ENCODE data around the gene KCNV2.

Gene KCNV2

DNA sequence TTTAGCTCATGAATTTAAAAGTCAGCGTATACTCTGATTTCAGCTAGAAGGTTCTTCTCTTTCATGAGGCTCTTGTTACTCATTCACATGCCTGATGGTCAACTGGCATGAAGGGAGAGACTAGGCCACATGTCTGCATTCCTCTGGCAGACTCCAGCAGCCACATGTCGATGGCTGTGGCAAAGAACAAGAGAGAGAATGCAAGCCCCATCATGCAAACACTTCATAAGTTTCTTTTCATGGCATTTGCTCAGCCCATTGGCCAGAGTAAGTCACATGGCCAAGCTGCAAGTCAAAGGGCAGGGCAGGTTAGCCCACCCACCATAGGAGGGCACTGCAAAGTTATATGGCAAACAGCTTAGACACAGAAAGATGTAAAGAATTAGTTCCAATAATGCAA lies 5.4 kb downstream of the KCNV2 start:
- DNase-seq, result no peak

DNA sequence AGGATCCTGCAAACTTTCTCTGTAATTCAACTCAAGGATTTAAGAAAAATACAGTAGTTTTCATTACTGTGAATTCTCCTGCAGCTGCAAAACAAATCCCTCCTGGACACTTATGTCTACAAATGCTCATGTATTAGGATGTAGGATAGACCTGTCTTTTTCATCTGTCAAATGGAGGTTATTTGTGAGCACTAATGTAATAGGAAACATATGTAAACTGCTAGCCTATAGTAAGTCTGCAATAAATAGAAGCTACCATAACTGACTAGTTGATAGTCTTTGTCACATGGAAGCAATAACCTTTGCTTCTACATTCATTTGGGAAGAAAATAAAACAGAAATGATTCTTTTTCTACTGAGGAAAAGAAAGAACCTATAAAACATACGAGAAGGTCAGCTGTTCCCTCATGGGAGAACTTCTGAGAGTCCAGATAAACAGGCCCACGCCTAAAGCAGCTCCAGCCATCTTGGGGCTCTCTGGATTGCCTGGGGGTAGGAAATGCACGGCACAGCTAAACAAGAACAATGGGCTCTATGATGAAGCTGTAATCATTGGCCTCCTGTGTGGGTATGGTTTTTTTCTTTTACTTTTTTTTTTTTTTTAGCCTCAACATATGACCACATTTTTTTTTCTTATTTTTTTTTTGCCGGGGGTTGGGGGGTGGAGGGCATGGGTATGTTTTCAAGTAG lies 6.2 kb downstream of the KCNV2 start:
- DNase-seq, result no peak

DNA sequence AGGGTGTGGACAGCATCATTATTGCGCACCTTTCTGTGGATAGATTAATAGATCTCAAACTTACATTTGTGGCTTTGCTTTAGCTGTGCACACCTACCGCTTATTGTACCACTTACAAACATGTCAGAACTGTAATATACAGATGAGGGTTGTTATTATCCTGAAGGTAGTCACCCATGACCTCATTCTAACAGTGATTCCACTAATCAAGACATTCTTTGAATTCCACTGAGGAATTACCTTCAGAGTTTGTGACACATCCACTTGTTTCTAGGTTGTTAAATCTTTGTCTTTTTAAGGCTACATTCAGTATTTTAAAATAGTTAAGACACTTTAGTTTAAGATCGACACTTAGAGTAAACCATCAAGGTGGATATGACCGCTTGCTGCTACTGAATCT lies 7.8 kb downstream of the KCNV2 start:
- no peak for DNase-seq

DNA sequence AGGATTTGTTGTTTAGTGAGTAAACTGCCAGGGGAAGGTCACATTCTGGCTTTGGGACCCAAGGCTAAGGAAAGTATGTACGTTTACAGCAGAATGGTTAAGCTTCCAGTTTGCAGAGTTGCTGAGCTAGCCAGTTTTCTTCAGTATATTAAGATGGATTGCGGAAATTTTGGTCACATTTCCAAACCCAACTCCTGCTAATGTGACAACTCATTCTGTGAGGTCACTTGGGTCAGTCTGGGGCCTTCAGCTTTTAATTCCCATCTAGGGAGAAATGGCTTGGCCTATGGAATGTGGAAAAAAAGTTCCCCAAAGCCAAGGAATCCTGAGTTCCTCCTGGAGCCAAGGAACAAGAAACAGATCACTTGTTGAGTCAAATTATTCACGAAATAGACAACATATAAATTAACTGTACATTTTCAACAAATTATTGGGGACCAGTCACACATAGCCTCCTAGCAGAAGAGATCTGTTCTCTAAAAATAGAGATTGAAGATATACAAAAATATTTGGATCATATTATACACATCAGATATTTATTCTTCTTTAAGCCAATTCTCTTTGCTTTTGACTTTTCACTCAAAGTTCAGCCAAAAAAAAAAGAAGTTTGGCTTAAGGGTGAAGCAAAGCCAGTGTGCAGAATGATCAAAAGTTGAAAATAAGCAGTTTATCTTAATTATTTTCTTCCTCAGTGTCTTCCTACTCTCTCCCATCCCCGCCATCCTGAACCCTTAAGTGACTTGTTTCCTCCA lies 8.8 kb downstream of the KCNV2 start:
- DNase-seq, result no peak

DNA sequence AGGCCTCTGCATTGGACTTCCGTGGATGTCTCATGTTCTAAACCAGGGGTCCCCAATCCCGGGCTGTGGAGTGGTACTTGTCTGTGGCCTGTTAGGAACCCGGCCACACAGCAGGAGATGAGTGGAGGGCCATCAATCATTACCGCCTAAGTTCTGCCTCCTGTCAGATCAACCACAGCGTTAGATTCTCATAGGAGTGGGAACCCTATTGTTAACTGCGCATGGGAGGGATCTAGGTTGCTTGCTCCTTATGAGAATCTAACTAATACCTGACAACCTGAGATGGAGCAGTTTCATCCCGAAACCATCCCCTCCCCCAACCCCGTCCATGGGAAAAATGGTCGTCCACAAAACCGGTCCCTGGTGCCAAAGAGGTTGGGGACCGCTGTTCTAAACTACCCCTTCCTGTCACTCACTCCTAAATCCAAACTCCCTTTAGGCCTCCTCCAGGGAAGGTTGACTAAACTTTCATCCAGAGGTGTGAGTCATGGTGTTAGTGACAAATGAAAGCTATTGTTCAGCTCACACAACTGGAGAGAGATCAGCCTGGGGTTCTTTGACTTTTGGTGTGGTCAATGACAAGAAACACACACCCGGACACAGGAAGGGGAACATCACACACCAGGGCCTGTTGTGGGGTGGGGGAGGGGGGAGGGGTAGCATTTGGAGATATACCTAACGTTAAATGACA lies 9.5 kb downstream of the KCNV2 start:
- no peak for DNase-seq

DNA sequence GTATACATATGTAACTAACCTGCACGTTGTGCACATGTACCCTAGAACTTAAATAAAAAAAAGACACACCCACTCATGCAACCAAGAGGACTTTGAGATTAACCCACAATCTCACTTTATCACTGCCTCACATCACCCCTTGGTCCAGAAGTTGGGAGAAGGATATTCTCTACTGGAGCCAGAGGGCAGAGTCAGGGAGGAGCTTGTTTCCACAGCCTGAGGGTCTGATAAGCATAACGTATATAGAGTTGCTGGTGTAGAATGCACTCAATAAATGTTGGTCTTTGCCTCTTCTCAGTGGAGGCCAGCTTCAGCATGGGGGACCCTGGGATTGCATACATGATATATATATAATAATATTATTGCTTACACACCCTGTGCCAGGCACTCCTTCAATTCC lies 10.1 kb downstream of the KCNV2 start:
- no peak for DNase-seq

DNA sequence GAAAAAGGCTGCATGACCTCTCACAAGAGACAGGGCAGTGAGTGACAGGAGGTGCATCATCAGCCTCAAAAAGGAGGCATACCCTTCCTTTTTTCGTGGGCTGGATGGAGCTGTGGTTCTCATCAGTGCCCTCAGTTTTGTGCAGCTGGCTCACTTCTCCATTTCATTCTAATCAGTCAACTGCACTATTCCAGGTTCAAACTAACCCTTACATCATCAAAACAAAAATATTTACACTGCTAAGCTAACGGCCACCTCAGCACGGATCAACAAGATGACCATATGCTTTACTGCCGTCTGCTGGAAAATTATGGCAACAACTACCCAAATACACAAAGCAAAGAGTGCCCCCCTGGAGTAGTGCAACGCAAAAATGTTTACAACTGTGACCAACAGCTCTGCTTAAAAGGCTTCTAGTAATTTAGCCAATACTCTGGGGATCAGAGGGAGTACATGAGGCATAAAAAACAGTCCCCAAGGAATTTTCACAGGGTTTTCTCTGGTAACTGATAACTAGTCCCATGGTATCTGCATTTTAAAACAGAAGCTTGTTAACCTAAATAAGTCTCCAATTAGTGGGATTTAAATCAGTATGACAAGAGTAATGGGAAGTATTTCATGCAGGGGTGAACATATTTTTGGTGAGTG lies 10.8 kb downstream of the KCNV2 start:
- DNase-seq, result peak in 1 of 2 donors; percentile 7

DNA sequence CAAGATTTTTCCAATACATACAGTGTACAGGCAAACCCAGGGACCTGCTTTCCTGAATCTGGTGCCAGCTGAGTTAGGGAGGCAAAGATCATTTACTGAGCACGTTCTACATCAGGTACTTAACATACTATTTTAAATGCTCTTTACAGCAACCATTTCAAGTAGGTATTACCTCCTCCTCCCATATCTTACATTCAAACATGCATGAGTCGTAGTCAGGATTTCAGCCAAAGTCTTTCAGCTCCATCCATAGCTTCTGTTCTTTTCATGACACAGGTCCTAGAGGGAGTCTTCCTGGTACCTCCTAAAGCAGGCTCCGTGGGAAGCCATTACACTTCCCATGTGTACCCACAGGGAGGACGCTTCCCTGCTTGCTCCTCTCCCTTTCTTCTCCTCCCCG lies 11.7 kb downstream of the KCNV2 start:
- DNase-seq, result no peak

DNA sequence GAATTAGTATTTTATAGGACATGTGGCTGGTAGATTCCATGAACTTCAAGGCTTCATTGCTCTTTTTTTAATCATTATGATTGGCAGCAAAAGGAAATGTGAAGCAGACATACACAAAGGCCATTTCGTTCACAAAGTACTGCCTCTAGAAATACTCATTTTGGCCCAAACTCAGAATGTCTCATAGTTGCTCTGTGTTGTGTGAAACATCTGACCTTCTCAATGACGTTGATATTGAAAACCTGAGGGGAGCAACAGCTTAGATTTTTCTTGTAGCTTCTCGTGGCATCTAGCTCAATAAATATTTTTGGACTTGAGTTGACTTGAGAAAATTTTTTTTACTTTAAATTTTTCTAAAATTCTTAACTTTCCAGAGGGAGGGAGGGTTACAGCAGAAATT lies 12.4 kb downstream of the KCNV2 start:
- no peak for DNase-seq

DNA sequence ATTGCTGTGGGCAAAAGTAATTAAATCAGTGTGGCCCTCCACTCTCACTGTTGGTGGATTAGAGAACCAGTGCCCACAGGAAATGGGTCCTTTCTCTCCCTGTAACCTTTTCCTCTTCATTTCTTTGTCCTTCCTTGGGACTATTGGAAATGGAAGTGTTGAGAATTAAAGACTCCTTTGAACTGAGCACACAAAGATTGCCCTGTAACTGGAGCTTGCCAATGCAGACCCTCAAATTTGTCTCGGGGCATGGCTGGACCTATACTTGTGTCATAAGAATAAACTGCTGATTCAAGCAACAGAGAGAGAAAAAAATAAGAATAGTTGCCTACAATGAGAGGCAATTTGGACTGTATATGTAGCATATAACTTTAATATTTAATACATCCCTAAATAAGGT lies 13.7 kb downstream of the KCNV2 start:
- no peak for DNase-seq

DNA sequence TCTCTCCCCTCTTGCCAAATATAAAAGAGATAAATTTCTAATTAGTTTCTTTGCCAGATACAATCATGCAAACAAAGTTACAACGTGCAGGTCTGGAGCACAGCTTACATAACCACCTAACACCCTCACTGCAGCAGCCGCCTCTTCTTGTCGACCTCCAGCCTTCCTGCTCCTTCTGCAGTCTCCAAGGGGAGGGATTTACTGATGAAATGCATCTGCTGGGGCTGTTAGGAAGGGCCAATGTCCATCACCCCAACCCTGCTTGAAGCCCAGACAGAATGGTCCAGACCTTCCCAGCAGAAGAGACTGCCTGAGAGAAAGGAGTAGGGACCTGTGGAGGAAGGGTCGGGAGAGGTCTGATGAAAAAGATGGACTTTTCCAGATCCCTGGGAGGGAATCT lies 15.2 kb downstream of the KCNV2 start:
- no peak for DNase-seq

DNA sequence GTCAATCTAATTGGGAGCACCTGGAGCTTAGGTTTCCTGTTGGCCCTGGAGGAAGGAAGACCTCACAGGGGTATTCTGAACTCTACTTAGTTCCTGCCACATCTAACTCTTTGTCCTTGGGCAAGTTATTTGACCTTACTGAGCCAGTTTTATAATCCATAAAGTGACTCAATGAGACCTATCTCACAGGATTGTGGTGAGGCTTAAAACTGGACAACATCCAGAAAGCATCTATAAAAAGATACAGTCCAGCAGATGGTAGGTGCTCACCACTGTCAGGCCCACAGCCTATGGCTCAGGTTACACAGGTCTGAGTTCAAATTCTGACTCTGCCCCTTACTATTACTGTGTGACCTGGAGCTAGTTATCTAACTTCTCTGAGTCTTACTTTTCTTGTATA lies 23.3 kb downstream of the KCNV2 start:
- DNase-seq, result no peak

DNA sequence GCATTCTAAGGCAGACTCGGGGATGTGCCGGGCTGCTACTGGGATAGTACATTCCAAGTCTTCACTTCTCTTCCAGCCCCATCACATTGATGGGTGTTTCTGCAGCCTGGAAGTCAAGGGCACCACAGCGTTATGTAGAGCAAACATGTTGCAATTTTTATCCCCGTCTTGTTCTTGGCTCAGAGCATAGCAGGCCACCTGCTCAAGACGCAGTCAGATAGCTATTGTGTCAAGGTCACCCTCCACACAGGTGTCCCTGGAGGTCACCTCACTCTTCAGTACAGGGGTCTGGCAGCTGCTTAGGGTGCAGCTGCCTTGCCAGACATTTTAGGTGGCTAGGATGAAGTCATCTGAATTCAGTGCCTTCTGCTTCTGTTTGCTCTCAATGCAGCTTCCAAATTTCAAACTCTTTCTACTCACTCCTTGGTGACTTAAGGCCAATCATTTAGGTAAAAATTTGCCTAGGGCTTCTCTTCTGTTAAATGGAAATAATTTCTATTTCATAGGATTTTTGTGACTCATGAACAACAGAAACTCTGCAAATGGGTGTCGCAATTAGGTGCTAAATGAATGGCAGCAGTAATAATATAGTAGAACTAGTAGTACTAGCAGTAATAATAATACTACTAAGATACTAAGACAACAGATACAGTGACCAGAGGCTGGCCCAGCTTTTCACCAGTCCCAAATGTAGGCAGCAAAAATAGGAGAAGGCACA lies 24.3 kb downstream of the KCNV2 start:
- no peak for DNase-seq

DNA sequence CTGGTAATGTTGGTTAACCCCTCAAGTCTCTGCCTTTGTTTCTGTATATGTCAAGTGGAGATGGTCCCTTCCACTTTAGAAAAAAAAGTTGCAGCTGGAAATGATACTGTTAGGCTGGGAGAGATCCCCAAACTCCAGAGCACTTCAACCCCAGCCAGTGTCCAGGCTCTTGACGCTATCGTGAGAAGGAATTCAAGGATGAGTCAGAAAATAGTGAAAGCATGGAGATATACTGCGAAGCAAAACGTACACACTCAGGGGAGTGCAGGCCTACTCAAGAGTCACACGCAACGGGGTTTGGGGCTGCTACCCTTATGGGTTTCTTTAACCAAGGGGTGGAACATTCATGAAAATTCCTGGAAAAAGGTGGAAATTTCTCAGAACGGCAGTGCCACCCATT lies 24.9 kb downstream of the KCNV2 start:
- DNase-seq, result no peak

DNA sequence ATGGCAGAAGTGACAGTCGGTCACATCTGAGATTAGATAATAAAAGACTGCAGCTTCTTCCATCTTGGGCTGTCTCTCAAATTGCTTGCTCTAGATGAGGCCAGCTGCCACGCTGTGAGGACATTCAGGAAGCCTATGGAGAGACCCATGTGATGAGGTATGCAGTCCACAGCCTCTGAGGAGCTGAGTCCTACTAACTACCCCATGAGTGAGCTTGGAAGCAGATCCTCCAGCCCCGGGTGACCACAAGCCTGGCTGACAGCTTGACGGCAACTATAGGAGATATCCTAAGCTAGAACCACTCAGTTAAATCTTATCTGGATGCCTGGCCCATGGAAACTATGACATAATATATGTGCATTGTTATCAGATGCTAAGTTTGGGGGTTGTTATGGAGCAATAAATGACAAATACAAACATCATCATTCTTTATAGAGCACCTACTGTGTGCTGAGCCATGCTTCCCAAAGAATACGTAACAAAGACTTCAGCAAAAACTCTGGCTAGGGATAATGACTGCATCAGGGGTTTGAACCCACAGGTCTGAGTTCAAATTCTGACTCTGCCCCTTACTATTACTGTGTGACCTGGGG lies 26.7 kb downstream of the KCNV2 start:
- no peak for DNase-seq

DNA sequence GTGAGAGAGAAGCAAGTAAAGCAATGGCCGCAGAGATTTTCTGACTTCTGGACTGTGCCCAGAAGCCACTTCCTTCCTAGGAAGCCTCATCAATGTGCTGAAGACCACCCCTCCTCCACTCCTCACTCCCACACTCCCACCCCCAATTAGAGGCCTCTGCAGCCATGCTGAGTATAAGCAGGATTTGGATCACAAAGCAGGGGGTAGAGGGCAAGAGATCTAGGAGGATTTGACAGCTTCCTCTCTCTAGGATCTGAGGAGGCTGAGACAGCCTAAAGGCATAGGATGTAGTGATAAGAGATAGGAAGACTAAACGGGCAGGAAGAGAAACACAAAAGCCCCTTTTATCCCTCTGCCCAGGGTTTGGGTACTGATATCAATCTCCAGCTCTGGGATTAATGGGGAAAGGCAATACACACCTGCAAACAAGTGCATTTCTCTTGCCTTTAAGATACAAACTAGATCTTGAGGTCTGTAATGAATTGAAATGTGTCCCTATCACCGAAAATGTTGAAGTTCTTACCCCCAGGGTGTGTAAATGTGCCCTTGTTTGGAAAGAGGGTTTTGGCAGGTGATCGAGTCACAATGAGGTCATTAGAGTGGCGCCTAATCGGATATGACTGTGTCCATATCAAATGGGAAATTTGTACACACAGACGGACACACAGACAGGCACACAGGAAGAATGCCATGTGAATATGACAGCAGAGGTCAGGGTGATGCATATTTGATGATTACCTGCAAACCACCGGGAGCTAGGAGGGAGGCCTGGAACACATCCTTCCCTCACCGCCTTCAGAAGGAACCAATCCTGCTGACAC lies 28.5 kb downstream of the KCNV2 start:
- no peak for DNase-seq

DNA sequence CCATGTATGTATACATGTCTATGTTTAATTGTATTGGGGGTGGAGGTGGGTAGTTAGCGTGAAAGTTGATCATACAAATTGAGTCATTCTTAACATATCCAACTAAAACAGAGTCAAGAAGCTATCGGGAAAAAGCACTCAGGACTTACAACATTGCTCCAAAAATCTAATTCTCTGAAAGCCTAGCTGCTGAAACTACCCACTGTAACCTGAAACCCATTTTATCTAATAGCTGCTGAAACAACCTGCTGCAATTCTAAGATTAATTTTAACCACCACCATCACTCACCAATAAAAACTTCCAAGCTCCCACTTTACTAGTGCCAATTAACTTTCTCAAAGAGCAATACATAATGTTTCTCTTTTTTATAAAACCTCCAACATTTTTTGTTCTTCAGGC lies 32.2 kb downstream of the KCNV2 start:
- no peak for DNase-seq

DNA sequence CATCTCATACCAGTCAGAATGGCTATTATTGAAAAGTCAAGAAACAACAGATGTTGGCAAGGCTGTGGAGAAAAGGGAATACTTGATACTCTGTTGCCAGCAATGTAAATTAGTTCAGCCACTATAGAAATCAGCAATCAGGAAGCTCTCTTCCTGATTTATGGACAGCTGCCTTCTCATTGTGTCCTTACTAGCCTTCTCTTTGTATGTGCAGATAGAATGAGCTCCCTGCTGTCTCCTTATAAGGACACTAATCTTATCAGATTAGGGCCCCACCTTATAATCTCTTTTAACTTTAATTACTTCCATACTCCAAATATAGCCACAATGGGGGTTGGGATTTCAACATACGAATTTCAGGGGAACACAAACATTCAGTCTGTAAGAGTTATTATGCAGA lies 38.0 kb downstream of the KCNV2 start:
- DNase-seq, result no peak

DNA sequence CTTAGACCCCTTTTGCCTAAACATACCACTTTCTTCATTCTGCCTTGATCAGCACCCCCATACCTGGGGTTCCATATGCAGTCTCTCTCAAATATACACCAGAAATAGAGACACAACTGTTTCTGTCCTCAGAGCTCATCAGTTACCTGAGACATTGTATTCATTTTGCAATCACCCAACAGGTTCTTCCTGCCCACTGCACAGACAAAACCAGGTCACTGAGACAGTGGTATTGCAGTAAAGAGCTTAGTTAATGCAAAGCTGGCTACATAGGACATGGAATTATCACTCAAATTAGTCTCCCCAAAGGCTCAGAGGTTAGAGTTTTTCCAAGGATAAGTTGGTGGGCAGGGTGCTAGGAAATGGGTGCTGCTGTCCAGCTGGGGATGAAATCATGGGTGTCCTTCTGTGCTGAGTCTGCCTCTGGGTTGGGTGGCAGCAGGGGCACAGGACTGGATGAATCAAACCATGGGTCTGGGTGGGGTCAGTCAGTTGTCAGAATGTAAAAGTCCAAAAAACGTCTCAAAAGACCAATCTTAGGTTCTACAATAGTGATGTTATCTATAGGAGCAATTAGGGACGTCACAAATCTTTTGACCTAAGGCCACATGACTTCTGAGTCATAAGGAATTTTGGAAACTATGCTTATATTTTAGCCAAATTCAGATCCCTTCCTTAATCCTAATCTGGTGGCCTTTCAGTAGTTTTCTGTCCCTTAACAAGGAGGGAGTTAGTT lies 41.0 kb downstream of the KCNV2 start:
- no peak for DNase-seq

DNA sequence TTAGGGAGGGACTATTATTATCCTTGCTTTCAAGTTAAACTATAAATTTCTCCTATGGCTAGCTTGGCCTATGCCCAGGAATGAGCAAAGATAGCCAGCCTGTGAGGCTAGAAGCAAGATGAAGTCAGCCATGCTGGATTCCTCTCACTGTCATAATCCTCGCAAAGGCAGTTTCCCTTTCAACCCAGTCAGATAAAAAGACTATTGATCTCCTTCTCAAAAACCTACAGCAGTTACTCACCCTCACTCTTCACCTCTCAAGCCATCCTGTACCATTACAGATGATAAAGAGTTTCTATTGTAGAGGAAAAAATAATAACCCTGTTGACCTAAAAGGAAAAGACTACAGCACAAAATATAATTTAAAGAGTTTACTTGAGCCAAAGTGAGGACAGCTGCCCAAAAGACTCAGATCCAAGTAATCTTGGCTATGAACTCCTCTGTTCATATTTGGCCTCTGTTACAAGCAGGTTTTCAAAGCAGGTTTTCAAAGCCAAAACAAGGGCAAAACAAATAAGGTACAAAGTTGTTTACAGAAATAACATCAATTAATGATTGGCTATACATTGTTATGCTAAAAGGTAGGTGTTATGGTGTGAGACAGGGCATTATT lies 41.7 kb downstream of the KCNV2 start:
- no peak for DNase-seq
